ENCODE measurements around the gene CYGB.

The CYGB gene

GRCh38 chr17:76551685-76552084 is 14.2 kb upstream of the CYGB start:
- H3K36me3 ChIP-seq: no peaks in the 10 kb centered on the region
- peak overlapping the region; percentile 46 to 47 for H3K4me3 ChIP-seq (ENCODE audit: low read depth in 1 of 2, low read length in 1 of 2)
- TF ChIP-seq CTCF (IDR thresholded peaks at IDR 0.05): no peak
- H3K9me3 ChIP-seq: no peaks in the 10 kb centered on the region
- H3K27me3 ChIP-seq: peaks cover 5% of the 10 kb centered on the region
- peak overlapping the region; percentile 80 for H3K27ac ChIP-seq
- peaks cover 21 to 69% of the 10 kb centered on the region in 2 experiments for H3K4me1 ChIP-seq (ENCODE audit: control insufficient read depth in 1 of 2, insufficient read depth in 1 of 2, low read depth in 1 of 2, low read length in 1 of 2)

GRCh38 chr17:76550712-76551615 is 13.5 kb upstream of the CYGB start:
- Histone ChIP-seq H3K4me1 (ENCODE audit: control insufficient read depth in 1 of 2, insufficient read depth in 1 of 2, low read depth in 1 of 2, low read length in 1 of 2) (peaks cover 17 to 63% of the 10 kb centered on the region in 2 experiments), H3K9me3 (no peaks in the 10 kb centered on the region), H3K36me3 (no peaks in the 10 kb centered on the region), H3K27me3 (peaks cover 12% of the 10 kb centered on the region), H3K27ac (peak overlapping the region; percentile 80), H3K4me3 (ENCODE audit: low read depth in 1 of 2, low read length in 1 of 2) (peak overlapping the region; percentile 46 to 47)
- no peak for TF ChIP-seq CTCF (IDR thresholded peaks at IDR 0.05)

GRCh38 chr17:76549539-76549938 is 12.0 kb upstream of the CYGB start:
- peaks cover 17 to 57% of the 10 kb centered on the region in 2 experiments for H3K4me1 ChIP-seq (ENCODE audit: control insufficient read depth in 1 of 2, insufficient read depth in 1 of 2, low read depth in 1 of 2, low read length in 1 of 2)
- H3K9me3 ChIP-seq: no peaks in the 10 kb centered on the region
- H3K36me3 ChIP-seq: no peaks in the 10 kb centered on the region
- H3K4me3 ChIP-seq (ENCODE audit: low read depth in 1 of 2, low read length in 1 of 2): no peak overlapping the region
- peaks cover 26% of the 10 kb centered on the region for H3K27me3 ChIP-seq
- no peak for TF ChIP-seq CTCF (IDR thresholded peaks at IDR 0.05)
- H3K27ac ChIP-seq: no peak overlapping the region

GRCh38 chr17:76549215-76549518 is 11.7 kb upstream of the CYGB start:
- Histone ChIP-seq H3K9me3 (no peaks in the 10 kb centered on the region), H3K4me3 (ENCODE audit: low read depth in 1 of 2, low read length in 1 of 2) (no peak overlapping the region), H3K27me3 (peaks cover 30% of the 10 kb centered on the region), H3K36me3 (no peaks in the 10 kb centered on the region), H3K27ac (no peak overlapping the region), H3K4me1 (ENCODE audit: control insufficient read depth in 1 of 2, insufficient read depth in 1 of 2, low read depth in 1 of 2, low read length in 1 of 2) (peaks cover 17 to 54% of the 10 kb centered on the region in 2 experiments)
- TF ChIP-seq CTCF (IDR thresholded peaks at IDR 0.05): no peak

GRCh38 chr17:76548378-76549214 is 11.1 kb upstream of the CYGB start:
- H3K9me3 ChIP-seq: no peaks in the 10 kb centered on the region
- H3K27ac ChIP-seq: no peak overlapping the region
- H3K27me3 ChIP-seq: peaks cover 36% of the 10 kb centered on the region
- no peak for TF ChIP-seq CTCF (IDR thresholded peaks at IDR 0.05)
- no peaks in the 10 kb centered on the region for H3K36me3 ChIP-seq
- peaks cover 17 to 53% of the 10 kb centered on the region in 2 experiments for H3K4me1 ChIP-seq (ENCODE audit: control insufficient read depth in 1 of 2, insufficient read depth in 1 of 2, low read depth in 1 of 2, low read length in 1 of 2)
- peak overlapping the region in 1 of 2 experiments; percentile 6 for H3K4me3 ChIP-seq (ENCODE audit: low read depth in 1 of 2, low read length in 1 of 2)
